ENCODE measurements around the gene TRIM45. TPM values are rescaled to one million over a fixed set of nuclear protein-coding genes. Genes with fewer than 3 reads are reported as not detected.
"Not testable (repeated sequence)": the region's sequence is repeated elsewhere in the genome, so short reads cannot be mapped to it uniquely, and the experiment has no call there.

Gene TRIM45
- total and polyA plus RNA-seq, 2 donors from 2014 or later, result 4.5 to 4.8 TPM

DNA sequence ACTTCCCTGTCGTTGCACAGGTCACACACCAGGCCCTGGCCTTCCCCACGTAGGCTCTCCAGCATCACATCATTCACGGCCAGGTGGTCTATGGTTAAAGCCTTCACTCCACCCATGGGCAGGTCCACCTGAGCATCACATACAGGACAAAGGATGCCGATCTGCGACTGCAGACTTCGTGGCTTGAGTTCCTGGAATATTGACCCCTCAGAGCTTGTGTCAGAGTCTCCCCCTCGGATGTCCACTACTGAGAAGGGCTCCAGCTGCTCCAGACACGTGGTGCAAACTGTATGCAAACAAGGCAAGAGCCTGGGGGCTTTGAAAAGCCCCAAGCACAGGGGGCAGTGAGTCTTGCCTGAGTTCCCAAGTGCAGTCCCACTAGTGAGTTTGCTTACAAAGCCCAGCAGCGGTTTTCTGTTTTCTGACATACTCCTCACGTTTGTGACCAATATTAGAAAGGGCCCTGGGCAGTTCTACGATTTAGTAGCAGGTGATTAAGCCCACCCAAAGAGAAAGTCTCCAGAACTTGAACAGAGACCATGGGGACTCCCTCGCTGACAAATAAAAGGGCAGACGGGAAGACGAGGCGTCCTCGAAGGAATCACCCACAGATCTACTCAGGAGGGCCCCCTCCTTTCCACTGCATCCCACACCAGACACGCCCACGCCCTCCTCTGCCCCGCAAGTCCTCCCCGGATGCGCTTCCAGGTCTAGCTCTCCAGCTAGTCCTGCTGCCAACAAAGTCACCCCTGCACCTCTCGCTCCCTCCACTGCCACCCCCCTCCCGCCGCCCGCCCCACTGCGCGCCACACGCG is 568 bp downstream of the TRIM45 start:
- peaks cover 2 to 8% (median 7%) of the 10 kb centered on the region in 3 donors for H3K4me1 ChIP-seq (ENCODE audit: control insufficient read depth in 2 of 3, insufficient read depth in 2 of 3, low read depth in 1 of 3, low read length in 3 of 3)
- peak overlapping the region; percentile 45 to 96 (median 83) for H3K9ac ChIP-seq (ENCODE audit: low read length in 3 of 3)
- FAIRE-seq (no peak), DNase-seq (peak in 4 of 5 donors; percentile 64 to 84 (median 70))
- TF ChIP-seq, protein P1, sequence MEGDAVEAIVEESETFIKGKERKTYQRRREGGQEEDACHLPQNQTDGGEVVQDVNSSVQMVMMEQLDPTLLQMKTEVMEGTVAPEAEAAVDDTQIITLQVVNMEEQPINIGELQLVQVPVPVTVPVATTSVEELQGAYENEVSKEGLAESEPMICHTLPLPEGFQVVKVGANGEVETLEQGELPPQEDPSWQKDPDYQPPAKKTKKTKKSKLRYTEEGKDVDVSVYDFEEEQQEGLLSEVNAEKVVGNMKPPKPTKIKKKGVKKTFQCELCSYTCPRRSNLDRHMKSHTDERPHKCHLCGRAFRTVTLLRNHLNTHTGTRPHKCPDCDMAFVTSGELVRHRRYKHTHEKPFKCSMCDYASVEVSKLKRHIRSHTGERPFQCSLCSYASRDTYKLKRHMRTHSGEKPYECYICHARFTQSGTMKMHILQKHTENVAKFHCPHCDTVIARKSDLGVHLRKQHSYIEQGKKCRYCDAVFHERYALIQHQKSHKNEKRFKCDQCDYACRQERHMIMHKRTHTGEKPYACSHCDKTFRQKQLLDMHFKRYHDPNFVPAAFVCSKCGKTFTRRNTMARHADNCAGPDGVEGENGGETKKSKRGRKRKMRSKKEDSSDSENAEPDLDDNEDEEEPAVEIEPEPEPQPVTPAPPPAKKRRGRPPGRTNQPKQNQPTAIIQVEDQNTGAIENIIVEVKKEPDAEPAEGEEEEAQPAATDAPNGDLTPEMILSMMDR (IDR thresholded peaks at IDR 0.05; ENCODE audit: borderline replicate concordance, extremely low read depth, insufficient read depth), result no peak
- peak overlapping the region; percentile 72 to 96 (median 72) for H3K4me3 ChIP-seq (ENCODE audit: low read length in 3 of 3)
- H3K27ac ChIP-seq (ENCODE audit: low read depth in 2 of 2, low read length in 2 of 2), result peak overlapping the region in 1 of 2 donors; percentile 29
- no peaks in the 10 kb centered on the region for H3K27me3 ChIP-seq (ENCODE audit: control insufficient read depth, insufficient read depth, low read length)
- H3K36me3 ChIP-seq (ENCODE audit: control insufficient read depth in 2 of 3, insufficient read depth in 3 of 3, low read length in 3 of 3), result no peaks in the 10 kb centered on the region
- intact Hi-C loops (cut with DNase I), result no loop called here
- no peaks in the 10 kb centered on the region for H3K9me3 ChIP-seq (ENCODE audit: control insufficient read depth in 2 of 3, insufficient read depth in 1 of 3, low read length in 3 of 3)

DNA sequence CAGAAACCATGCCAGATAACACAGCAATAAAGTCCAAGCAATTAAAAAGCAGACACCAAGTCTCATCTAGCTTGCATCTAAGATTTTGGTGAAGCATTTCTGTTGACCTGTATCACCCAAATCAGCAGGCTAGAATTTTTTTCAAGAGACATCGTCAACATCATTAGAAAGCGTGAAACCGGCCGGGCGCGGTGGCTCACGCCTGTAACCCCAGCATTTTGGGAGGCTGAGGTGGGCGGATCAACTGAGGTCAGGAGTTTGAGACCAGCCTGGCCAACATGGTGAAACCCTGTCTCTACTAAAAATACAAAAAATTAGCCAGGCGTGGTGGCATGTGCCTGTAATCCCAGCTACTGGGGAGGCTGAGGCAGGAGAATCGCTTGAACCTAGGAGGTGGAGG is 2.4 kb downstream of the TRIM45 start:
- DNase-seq; H3K27ac ChIP-seq (ENCODE audit: low read depth in 2 of 2, low read length in 2 of 2); H3K4me1 ChIP-seq (ENCODE audit: control insufficient read depth in 2 of 3, insufficient read depth in 2 of 3, low read depth in 1 of 3, low read length in 3 of 3); H3K4me3 ChIP-seq (ENCODE audit: low read length in 3 of 3); H3K9ac ChIP-seq (ENCODE audit: low read length in 3 of 3); H3K27me3 ChIP-seq (ENCODE audit: control insufficient read depth, insufficient read depth, low read length); FAIRE-seq; H3K36me3 ChIP-seq (ENCODE audit: control insufficient read depth in 2 of 3, insufficient read depth in 3 of 3, low read length in 3 of 3); H3K9me3 ChIP-seq (ENCODE audit: control insufficient read depth in 2 of 3, insufficient read depth in 1 of 3, low read length in 3 of 3); intact Hi-C loops (cut with DNase I): not testable (repeated sequence)

DNA sequence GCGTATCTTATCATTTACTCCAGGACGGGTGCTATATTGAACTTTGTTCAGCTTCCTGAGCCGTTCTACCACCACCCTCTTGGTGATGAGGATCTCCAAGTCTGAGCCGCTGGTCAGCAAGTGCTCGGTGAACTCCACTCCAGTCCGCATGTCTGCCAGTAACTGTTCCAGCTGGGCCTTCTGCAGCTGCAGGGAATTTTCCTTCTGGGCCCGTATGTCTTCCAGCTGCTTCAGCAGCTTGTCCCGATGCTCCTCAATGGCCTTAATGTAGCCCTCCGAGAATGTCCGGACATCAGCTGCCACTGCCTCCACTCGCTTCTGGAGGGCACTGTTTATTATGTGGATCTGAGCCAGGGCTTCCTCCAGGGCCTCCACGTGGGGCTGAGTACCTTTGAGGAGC is 3.4 kb downstream of the TRIM45 start:
- DNase-seq (peak in 1 of 5 donors; percentile 40), FAIRE-seq (no peak)
- H3K4me1 ChIP-seq (ENCODE audit: control insufficient read depth in 2 of 3, insufficient read depth in 2 of 3, low read depth in 1 of 3, low read length in 3 of 3), result peaks cover 2 to 8% (median 7%) of the 10 kb centered on the region in 3 donors
- peaks cover 0 to 4% (median 3%) of the 10 kb centered on the region in 3 donors for H3K36me3 ChIP-seq (ENCODE audit: control insufficient read depth in 2 of 3, insufficient read depth in 3 of 3, low read length in 3 of 3)
- no peak overlapping the region for H3K9ac ChIP-seq (ENCODE audit: low read length in 3 of 3)
- no peak overlapping the region for H3K4me3 ChIP-seq (ENCODE audit: low read length in 3 of 3)
- no peaks in the 10 kb centered on the region for H3K9me3 ChIP-seq (ENCODE audit: control insufficient read depth in 2 of 3, insufficient read depth in 1 of 3, low read length in 3 of 3)
- H3K27me3 ChIP-seq (ENCODE audit: control insufficient read depth, insufficient read depth, low read length), result no peaks in the 10 kb centered on the region
- TF ChIP-seq, protein P1 (IDR thresholded peaks at IDR 0.05; ENCODE audit: borderline replicate concordance, extremely low read depth, insufficient read depth), result no peak
- intact Hi-C loops (cut with DNase I), result no loop called here
- no peak overlapping the region for H3K27ac ChIP-seq (ENCODE audit: low read depth in 2 of 2, low read length in 2 of 2)

DNA sequence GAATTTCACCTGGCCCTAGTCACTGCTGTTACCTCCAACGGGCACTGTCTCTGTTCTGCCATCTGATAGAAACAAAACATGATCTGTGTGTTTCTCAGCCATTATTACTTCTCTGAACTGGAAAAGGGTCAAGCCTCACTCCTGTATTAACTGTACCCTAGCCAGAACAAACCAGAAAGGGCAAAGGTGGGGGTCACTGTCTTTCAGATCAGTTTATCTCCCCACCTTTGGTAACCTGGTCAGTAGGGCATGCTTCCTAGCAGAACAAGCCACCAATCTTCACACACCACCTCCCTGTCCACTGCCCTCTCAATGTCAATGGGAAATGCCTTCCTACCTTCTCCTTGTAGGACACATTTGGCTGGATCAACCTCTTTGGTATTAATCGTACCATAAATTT is 3.9 kb downstream of the TRIM45 start:
- Histone ChIP-seq H3K27ac (ENCODE audit: low read depth in 2 of 2, low read length in 2 of 2) (no peak overlapping the region), H3K27me3 (ENCODE audit: control insufficient read depth, insufficient read depth, low read length) (no peaks in the 10 kb centered on the region), H3K9ac (ENCODE audit: low read length in 3 of 3) (no peak overlapping the region), H3K36me3 (ENCODE audit: control insufficient read depth in 2 of 3, insufficient read depth in 3 of 3, low read length in 3 of 3) (peaks cover 0 to 4% (median 3%) of the 10 kb centered on the region in 3 donors), H3K4me1 (ENCODE audit: control insufficient read depth in 2 of 3, insufficient read depth in 2 of 3, low read depth in 1 of 3, low read length in 3 of 3) (peaks cover 2 to 8% (median 7%) of the 10 kb centered on the region in 3 donors), H3K9me3 (ENCODE audit: control insufficient read depth in 2 of 3, insufficient read depth in 1 of 3, low read length in 3 of 3) (no peaks in the 10 kb centered on the region), H3K4me3 (ENCODE audit: low read length in 3 of 3) (no peak overlapping the region)
- no peak for FAIRE-seq
- intact Hi-C loops (cut with DNase I), result no loop called here
- no peak for DNase-seq
- TF ChIP-seq, protein P1 (IDR thresholded peaks at IDR 0.05; ENCODE audit: borderline replicate concordance, extremely low read depth, insufficient read depth), result no peak
